Prostate gland (tissue), 2 donors: ENCODE data around the gene CSF1R. TPM values are rescaled to one million over a fixed set of nuclear protein-coding genes. Genes with fewer than 3 reads are reported as not detected.

ENCODE experiments used
- DNase-seq: peaks from one replicate; pipeline ENCODE4 v3.0.0-alpha.2; 2019; ENCODE audit warnings: low spot score
- H3K27ac ChIP-seq, 2 donors: fragments of 200-600 bp; sonication (generic); 2 replicates each; pipeline ENCODE4 v1.5.1; 2017 to 2019
- H3K27me3 ChIP-seq: fragments of 200-600 bp; sonication (generic); replicated peaks from 2 replicates; pipeline ENCODE4 v1.5.1; 2019; ENCODE audit not compliant: insufficient read depth
- H3K36me3 ChIP-seq, 2 donors: fragments of 200-600 bp; sonication (generic); 1 replicate in 1 of 2; 2 replicates in 1 of 2; pipeline versions ENCODE4 v1.5.1 to v1.8.1; 2017 to 2019
- H3K4me1 ChIP-seq: fragments of 200-600 bp; sonication (generic); replicated peaks from 2 replicates; pipeline ENCODE4 v1.5.1; 2019
- H3K4me3 ChIP-seq, 2 donors: fragments of 200-600 bp; sonication (generic); 2 replicates each; pipeline ENCODE4 v1.5.1; 2017 to 2019
- H3K9me3 ChIP-seq: fragments of 200-600 bp; sonication (generic); 2 replicates; pipeline ENCODE4 v1.5.1; 2017
- POLR2A ChIP-seq: fragments of 450-650 bp; IDR thresholded peaks from one replicate; pipeline ENCODE4 v1.6.1; 2016; ENCODE audit warnings: antibody characterized with exemption, mild to moderate bottlenecking
- POLR2AphosphoS5 ChIP-seq: sonication (generic); formaldehyde crosslinking; IDR thresholded peaks from one replicate; pipeline ENCODE4 v1.6.1; 2017; ENCODE audit warnings: antibody characterized with exemption
- WGBS: methylation state at CpG from one replicate; pipeline ENCODE4 v1.1.5; 2018; 5-methylcytosine and 5-hydroxymethylcytosine counted together
- intact Hi-C: fragments of 100-400 bp; cut with DNase I; formaldehyde crosslinking; loops from one replicate; pipeline ENCODE4 v1.14.2; 2022
- total RNA-seq, 2 donors: library from RNA; depleted of rRNA; stranded (reverse); fragments of >200 nt; gene quantifications; one replicate each; pipeline ENCODE4 v1.1.0, GENCODE V29; 2016
- TF ChIP-seq, protein P1 (sequence below), 4 experiments: fragments of 200-600 bp in 2 of 4; fragments of 450-650 bp in 2 of 4; sonication (generic) in 2 of 4; IDR thresholded peaks; 1 replicate in 3 of 4; 2 replicates in 1 of 4; pipeline ENCODE4 v1.5.1; 2016 to 2019; ENCODE audit warnings: antibody characterized with exemption in 4 of 4, mild to moderate bottlenecking in 2 of 4, moderate library complexity in 2 of 4

CSF1R gene
- total RNA-seq, 2 donors from 2014 or later = 11.0 to 36.4 TPM

DNA sequence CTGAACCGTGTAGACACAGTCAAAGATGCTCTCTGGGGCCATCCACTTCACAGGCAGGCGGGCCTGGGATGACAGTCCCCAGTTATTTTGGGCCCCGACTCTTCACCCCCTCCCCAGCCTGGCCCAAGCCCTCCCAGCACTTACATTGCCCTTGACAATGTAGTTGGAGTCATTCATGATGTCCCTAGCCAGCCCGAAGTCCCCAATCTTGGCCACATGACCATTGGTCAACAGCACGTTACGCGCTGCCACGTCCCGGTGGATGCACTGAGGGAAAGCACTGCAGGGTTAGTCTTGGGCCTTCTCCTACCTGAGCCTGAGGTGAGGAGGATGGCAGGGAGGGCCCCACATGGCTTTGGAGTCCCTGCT, 30.3 kb downstream of the CSF1R start:
- no peaks in the 10 kb centered on the region for H3K4me1 ChIP-seq
- 97% methylated on average over 9 of the region's 9 CpGs for WGBS
- DNase-seq = no peak

GRCh38 chr5:150055326-150056074, 30.9 kb downstream of the CSF1R start:
- no peak for TF ChIP-seq POLR2A
- no peak for TF ChIP-seq POLR2AphosphoS5
- TF ChIP-seq, protein P1, sequence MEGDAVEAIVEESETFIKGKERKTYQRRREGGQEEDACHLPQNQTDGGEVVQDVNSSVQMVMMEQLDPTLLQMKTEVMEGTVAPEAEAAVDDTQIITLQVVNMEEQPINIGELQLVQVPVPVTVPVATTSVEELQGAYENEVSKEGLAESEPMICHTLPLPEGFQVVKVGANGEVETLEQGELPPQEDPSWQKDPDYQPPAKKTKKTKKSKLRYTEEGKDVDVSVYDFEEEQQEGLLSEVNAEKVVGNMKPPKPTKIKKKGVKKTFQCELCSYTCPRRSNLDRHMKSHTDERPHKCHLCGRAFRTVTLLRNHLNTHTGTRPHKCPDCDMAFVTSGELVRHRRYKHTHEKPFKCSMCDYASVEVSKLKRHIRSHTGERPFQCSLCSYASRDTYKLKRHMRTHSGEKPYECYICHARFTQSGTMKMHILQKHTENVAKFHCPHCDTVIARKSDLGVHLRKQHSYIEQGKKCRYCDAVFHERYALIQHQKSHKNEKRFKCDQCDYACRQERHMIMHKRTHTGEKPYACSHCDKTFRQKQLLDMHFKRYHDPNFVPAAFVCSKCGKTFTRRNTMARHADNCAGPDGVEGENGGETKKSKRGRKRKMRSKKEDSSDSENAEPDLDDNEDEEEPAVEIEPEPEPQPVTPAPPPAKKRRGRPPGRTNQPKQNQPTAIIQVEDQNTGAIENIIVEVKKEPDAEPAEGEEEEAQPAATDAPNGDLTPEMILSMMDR (IDR thresholded peaks at IDR 0.05) = no peak
- H3K9me3 ChIP-seq = no peaks in the 10 kb centered on the region
- peaks cover 16 to 33% of the 10 kb centered on the region in 2 donors for H3K36me3 ChIP-seq
- H3K27ac ChIP-seq = no peak overlapping the region
- DNase-seq = no peak
- H3K4me1 ChIP-seq = no peaks in the 10 kb centered on the region
- intact Hi-C loops = no loop called here
- no peak overlapping the region for H3K4me3 ChIP-seq
- H3K27me3 ChIP-seq = no peaks in the 10 kb centered on the region
- WGBS = 82% methylated on average over 14 of the region's 14 CpGs

More for the DNA sequence above, 30.3 kb downstream of the CSF1R start:
- intact Hi-C loops = no loop called here
- Histone ChIP-seq H3K4me3 (no peak overlapping the region), H3K27me3 (no peaks in the 10 kb centered on the region), H3K9me3 (no peaks in the 10 kb centered on the region), H3K27ac (no peak overlapping the region), H3K36me3 (peaks cover 12 to 28% of the 10 kb centered on the region in 2 donors)
- no peak for TF ChIP-seq POLR2A
- TF ChIP-seq, protein P1 (IDR thresholded peaks at IDR 0.05) = no peak
- TF ChIP-seq POLR2AphosphoS5 = no peak

GRCh38 chr5:150054569-150054968, 31.8 kb downstream of the CSF1R start:
- TF ChIP-seq POLR2AphosphoS5 (no peak), POLR2A (no peak)
- TF ChIP-seq, protein P1 (IDR thresholded peaks at IDR 0.05) = no peak
- 96% methylated on average over 2 of the region's 2 CpGs for WGBS
- Histone ChIP-seq H3K4me3 (no peak overlapping the region), H3K36me3 (peaks cover 21 to 41% of the 10 kb centered on the region in 2 donors), H3K4me1 (no peaks in the 10 kb centered on the region), H3K9me3 (no peaks in the 10 kb centered on the region), H3K27ac (no peak overlapping the region), H3K27me3 (no peaks in the 10 kb centered on the region)
- no peak for DNase-seq
- intact Hi-C loops = no loop called here

GRCh38 chr5:150053713-150054392, 32.5 kb downstream of the CSF1R start:
- no peak overlapping the region for H3K4me3 ChIP-seq
- H3K4me1 ChIP-seq = no peaks in the 10 kb centered on the region
- intact Hi-C loops = no loop called here
- TF ChIP-seq POLR2AphosphoS5 (no peak), POLR2A (no peak)
- TF ChIP-seq, protein P1 (IDR thresholded peaks at IDR 0.05) = no peak
- WGBS = 90% methylated on average over 14 of the region's 14 CpGs
- no peak for DNase-seq
- no peaks in the 10 kb centered on the region for H3K27me3 ChIP-seq
- H3K27ac ChIP-seq = no peak overlapping the region
- H3K36me3 ChIP-seq = peaks cover 27 to 44% of the 10 kb centered on the region in 2 donors
- H3K9me3 ChIP-seq = no peaks in the 10 kb centered on the region
